Stimulated activated CD8-positive, alpha-beta memory T cell treated with anti-CD3 and anti-CD28 coated beads, Interleukin-7, amount 100 ng/mL, for 24 hours (primary cell): ENCODE results near the gene AP3M1.
A peak's percentile ranks its signal among the peaks of the same experiment; 100 is the strongest.
"Not testable (repeated sequence)": the region's sequence is repeated elsewhere in the genome, so short reads cannot be mapped to it uniquely, and the experiment has no call there.

ENCODE experiments used
- DNase-seq: peaks from one replicate; pipeline ENCODE4 v3.0.0-alpha.2; 2020; ENCODE audit warnings: low read depth

Gene AP3M1

DNA sequence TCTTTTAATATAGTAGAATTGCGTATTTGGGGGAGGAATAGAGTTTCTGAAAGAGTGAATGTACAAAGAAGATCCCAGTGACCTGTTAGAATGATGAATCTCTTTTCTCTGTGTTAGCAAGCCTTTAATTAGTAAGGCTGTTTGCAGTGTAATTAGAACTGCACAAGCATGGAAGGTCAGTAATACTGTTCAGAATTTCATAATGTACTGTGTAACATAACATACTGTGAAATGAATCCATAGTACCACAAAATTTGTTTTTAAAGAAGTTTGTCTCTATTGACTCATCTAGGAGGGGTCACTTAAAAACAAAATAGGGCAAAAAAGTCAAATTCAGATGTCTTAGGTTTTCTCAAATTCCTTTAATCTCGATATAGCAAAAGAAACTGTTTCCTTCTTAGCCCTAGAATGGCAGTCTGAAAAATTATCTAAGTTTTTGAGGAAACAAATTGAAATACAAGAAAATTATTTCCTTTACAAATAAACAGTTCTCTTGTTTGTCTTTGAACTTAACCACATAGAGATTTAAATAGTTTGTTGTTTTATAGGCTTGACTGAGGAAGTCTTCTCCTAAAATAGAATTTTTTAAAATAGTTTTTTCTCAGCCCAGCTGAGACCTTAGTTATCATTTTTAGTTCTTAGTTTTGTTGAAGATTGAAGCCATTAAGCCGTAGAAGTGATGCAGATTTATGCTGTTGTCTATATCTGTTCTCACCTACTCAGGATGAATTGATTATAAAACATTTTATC is 12.9 kb upstream of the AP3M1 start:
- DNase-seq: no peak

DNA sequence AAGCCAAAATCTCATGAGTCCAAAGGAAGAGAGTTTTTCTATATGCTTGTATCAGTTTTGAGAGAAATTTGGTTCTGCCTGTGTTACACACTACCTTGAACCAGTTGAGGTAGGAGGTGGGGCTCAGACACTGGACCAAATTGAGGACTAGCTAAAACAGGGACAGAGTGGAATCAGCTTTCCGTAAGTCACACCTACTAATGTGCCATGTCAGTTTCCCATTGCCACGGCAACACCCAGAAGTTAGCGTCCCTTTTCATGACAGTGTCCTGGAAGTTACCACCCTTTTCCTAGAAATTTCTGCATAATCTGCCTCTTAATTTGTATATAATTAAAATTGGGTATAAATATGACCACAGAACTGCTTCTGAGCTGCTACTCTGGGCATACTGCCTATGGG is 9.4 kb upstream of the AP3M1 start:
- no peak for DNase-seq

DNA sequence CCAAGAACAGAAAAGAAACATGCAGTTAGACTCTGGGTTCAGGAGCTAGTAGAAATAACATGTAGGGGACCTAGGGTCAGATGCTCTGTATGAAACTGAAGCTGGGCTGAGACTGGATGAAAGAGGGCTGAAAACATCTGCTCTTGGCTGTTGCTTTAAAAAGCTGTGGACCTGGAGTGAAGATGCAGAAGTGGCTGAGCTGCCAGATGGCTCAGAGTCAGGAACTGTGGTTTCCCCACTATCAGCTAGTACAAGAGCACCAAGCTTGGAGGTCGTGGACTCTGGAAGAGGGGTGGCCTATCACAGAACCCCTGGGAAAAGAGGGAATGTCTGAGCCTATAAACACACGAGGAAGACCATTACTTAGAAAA is 6.3 kb upstream of the AP3M1 start:
- no peak for DNase-seq

GRCh38 chr10:74153676-74154075 is 3.0 kb upstream of the AP3M1 start:
- no peak for DNase-seq

DNA sequence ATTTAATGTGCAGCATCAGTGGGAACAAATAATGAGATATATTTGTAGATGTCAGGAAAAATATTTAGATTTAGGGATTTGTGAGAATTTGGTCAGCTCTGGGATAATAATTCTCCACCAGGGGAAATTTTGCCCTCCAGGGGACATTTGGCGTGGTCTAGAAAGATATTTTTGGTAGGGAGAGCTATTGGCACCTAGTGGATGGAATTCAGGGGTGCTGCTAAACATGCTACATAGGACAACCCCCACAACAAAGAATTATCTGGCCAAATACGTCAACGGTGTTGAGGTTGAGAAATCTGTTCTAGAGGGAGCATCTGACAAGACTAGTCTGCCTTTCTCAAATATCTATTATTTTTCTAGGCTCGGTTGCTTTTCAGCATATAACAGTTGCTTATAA is 2.5 kb upstream of the AP3M1 start:
- DNase-seq: no peak

DNA sequence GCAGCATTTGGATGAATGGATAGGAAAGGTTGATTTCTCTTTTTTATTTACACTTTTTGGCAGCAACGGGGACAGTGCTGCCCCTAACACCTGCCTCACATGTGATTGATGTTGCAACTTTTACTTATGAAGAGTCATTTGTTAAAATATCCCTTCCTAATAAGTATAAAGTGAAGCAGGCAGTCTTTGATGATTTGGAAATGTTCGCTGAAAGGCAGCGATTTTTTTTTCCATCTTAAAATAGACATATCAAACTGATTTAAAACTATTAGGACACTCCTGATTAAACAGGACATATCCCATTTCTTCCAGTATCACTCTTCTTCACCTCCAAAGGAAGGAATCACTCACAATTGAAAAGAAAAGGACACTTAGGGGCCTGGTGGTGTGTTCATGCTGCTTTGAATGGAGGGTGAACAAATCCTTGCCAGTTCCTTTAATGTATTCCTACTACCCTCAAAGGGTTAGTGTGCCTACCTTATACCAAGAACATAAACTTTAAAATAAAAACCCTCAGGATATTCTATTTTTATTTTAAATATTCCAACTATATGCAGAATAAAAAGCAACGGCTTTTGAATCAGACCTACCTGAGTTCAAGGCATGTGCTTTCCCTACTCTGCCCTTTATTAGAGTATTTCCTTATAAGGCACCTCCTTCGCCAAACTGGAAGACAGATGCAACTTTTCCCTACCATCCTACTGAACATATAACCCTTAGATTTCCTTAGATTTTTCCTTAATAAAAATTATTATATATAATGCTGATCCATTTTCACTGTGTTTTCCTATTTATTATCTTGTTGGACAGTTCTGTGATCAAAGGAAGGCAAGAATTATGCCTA is 1.5 kb upstream of the AP3M1 start:
- no peak for DNase-seq

DNA sequence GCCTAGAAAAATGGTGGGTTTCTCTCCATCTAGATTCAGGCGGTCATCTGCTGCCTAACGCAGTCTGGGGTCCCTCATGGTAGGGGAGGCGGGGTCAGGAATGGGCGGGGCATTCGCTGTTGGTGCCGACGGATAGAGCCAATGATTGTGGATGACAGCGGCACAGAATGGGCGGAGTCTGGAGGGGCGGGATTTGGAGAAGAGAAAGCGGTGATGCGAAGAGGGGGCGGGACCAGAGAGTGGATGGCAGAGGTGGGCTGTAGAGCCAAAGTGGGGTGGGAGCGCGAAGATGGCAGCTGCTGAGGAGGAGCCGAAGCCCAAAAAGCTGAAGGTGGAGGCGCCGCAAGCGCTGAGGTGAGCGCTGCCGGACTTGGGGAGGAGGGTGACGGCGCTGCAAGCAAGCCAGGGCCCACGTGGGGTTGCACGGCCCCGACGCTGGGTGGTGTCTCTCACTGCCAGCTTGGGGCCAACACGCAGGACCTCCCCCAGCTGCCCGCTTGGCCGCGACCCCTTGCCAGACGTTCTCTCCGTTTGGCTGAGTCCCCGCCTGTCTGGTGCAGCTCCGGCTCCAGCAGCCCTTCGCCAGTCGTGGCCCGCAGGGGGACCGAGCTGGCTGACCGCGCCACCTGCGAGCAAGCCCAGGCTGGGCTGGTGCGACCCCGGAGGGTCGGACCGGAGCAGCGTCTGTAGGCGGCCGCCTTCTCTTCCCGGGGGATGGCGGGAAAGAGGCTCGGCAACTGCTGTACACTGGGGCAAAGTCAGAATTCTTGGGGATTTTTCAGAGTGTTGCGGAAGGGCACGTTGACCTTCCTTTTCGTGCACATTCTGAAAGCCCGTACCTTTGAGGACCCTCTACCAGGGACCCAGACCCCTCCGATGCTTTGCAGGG is 606 bp upstream of the AP3M1 start, which contains the start of gene ADK:
Gene ADK (plus strand): TSS at position 232 of the 889 bp plus-strand sequence. CDS start 58 bp downstream, at position 290.
- peak; percentile 100 for DNase-seq

DNA sequence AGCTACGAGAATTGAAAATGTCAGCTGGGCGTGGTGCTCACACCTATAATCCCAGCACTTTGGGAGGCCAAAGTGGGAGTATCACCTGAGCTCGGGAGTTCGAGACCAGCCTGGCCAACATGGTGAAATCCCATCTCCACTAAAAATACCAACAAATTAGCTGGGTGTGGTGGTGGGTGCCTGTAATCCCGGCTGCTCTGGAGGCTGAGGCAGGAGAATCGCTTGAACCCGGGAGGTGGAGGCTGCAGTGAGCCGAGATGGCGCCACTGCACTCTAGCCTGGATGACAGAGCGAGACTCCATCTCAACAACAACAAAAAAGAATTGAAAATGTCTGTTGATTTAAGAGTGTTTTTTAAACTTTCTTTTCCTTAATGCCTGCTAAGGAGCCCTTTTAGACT is 3.6 kb downstream of the AP3M1 start:
- DNase-seq: not testable (repeated sequence)

- no peak for DNase-seq
Observed at GRCh38 chr10:74145133-74145532, 5.5 kb downstream of the AP3M1 start.

DNA sequence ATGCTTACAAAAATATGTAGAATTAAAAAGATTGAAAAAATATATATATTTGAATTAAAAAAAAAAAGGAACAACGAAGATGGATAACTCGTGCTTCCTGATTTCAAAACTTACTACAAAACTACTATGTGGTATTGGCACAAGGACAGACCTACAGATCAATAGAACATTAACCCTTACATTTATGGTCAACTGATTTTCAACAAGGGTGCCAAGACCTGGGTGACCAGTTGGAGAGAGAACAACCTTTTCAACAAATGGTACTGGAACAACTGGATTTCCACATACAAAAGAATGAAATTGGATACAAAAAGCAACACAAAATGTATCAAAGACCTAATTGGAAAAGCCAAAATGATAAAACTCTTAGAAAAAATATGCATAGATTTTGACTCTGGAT is 10.1 kb downstream of the AP3M1 start:
- no peak for DNase-seq

DNA sequence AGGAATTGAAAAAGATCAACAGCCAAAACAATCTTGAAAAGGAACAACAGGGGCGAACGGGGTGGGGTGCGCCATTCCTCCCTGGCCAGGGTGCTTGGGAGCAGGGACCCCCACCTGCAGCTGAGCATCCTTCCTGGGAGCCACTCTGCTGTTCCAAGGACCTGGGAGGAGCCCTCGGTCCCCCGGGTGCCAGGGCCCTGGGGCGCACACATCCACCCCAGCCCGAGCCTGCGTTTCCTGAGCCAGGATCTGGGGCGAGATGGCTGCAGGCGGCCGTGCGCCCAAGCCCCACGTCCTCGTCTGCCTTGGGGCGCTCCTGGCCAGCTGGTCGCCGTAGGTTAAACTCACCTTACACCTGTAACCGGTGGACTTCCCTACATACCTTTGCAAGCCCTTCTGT is 10.6 kb downstream of the AP3M1 start:
- DNase-seq: no peak

- not testable (repeated sequence) for DNase-seq
Observed at GRCh38 chr10:74138596-74138995, 12.0 kb downstream of the AP3M1 start.

DNA sequence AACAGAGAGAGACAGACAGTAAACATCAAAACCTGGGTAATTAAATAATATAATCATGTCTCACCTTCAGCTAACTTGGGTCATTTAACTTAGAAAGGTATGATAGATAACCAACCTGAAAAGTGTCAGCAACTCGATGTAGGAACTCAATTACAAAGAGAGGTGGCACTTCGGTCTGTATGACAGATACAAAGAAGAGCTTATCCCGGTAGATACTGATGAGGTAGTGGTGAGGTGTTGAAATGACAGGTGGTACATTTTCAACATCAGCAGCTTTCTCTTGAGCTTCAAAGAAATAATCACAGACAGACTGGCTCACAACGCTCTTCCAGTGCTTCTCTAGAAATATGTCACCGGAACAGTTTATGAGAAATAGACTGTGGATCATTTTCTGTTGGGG is 12.6 kb downstream of the AP3M1 start:
- DNase-seq: no peak

- DNase-seq: no peak
Observed at GRCh38 chr10:74135452-74135851, 15.2 kb downstream of the AP3M1 start.

- no peak for DNase-seq
Observed at GRCh38 chr10:74133923-74134820, 16.5 kb downstream of the AP3M1 start.

DNA sequence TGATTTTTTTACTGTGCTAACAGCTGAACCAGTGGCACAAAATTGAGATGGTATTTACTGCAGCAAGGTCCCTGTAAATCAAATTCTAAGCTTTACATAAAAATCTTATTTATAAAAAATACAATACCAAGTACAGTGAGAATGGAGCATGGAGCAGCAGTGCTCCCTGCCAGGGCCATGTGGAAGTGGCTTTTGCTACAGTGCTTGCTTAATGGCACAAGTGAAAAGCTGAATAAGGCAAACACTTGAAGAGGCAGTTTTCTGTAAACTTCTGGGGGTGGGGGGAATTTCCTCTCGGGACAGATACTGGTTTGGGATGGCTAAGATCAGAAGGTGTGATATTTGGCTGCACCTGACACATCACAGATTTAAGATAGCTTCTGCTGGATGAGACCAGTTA is 27.5 kb downstream of the AP3M1 start:
- DNase-seq: no peak

GRCh38 chr10:74122060-74122459 is 28.6 kb downstream of the AP3M1 start:
- no peak for DNase-seq

- no peak for DNase-seq
Observed at GRCh38 chr10:74121368-74121767, 29.3 kb downstream of the AP3M1 start.

DNA sequence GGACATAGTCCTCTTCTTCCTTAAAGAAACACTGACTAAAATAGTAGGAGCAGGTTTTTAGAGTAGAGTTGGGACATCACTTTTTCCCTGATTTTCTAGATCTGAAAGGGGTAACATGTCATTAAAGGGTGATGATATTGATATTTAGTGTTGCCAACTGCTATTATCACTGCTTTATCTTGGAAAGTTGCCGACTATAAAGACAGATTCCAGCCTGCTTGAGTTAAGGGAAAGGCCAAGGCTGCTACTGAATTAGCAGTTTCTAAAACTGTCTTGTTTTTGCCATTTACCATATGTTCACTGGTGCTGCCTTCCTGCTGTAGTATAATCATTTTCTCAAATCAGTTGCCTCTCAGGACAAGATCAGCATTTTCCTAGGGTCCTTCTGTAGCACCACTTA is 29.7 kb downstream of the AP3M1 start:
- DNase-seq: no peak

DNA sequence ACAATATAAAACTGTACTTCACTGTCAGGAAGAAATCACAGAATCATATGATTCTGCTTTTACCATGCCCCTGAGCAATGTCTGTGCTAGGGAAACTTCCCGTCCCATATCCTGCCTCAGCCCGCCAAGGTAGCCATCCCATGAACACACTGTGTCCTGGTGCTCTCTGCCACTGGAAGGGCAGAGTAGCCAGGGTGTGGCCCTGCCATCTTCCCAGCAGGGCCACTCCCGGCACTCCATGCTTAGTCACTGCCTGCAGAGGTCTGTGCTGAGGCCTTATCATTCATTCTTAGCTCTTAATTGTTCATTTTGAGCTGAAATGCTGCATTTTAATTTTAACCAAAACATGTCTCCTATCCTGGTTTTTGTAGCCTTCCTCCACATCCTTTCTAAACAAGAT is 31.8 kb downstream of the AP3M1 start:
- no peak for DNase-seq

- no peak for DNase-seq
Observed at GRCh38 chr10:74117738-74118137, 32.9 kb downstream of the AP3M1 start.
